8988T (cell line): ENCODE results near the gene MRPL38.

Experiments used
- DNase-seq: peaks from one replicate; pipeline ENCODE4 v3.0.0; 2011

MRPL38 gene

DNA sequence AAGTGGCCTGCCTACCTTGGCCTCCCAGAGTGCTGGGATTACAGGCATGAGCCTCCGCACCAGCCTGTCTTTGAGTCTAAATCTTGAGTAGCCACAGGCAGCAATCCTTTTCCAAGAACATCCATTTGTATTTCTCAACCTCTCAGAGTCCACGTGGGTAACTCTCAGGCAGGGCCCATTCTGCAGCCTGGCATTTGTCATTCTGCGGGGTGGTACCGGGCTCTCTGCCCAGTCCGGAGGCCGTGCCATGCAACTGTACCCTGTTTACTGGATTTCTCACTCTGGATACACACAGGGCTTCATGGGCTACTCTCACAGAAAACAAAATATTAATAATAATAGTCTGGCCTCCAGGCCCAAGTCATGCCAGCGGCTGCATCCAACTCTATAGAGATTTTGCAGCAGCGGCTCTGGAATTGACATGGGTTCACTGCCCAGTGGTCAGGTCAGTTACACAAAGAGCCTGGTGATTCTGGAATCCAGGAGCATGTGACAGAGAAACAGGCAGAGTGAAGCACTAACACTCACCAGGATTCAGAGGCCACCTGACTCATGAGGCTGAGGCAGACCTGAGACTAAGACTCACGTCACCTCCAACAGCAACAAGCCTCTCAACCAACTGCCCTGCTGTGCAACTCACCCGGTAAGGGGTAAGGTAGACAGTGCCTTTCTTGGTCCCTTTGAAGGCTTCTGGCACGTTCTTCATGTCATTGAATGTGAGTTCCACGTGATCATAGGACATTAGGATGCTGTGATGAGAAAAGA is 53.6 kb downstream of the MRPL38 start:
- no peak for DNase-seq

- no peak for DNase-seq
These were observed 55.0 kb downstream of the MRPL38 start for GRCh38 chr17:75849724-75850123.

- DNase-seq: no peak
These were observed 55.4 kb downstream of the MRPL38 start for GRCh38 chr17:75849279-75849646.
